HG02943 (cell line): ENCODE results near the gene HCFC1.

Source experiments
- ATAC-seq: cut with Tn5 transposase; IDR thresholded peaks from one replicate; pipeline ENCODE4 v1.9.1; 2021; ENCODE audit warnings: mild to moderate bottlenecking, low read depth, moderate library complexity; ENCODE audit not compliant: unreplicated experiment

HCFC1 gene

DNA sequence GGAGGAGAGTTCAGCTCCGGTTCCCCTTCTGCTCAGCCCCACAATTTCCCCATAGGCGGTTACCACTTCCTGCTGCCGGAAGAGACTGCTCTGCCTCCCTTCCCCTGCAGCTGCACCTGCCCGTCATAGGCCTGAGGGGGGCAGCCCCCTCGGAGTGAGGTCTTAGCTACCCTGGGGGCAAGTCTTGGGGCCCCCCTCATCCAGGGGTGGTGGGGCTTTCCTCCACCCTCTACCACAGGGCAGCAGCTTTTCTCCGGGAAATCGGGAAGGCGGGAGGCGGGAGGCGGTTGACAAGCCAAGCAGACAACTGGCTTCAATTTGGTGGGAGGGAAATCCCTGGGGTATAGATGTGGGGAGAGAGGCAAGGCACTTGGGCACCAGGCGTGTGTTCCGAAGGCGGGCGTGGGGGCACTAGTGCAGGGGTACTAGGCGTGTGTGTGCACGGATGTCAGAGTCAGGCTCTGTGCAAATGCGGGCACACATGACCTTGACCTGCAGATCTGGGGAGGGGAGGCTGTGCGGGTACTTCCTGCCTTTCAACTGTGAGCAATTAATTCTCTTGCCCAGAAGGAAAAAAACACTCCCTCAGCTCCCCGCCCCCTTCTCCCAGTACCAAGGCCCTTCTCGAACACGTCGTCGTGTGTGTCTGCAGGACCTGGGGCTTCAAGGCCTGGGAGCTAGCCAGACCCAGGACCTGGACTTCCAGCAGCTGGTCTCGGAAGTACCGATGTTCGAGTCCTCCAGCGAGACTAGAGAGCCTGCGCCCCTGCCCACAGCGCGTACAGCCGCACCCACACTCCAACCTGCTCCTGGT lies 44.6 kb downstream of the HCFC1 start:
- ATAC-seq: peak; percentile 36

DNA sequence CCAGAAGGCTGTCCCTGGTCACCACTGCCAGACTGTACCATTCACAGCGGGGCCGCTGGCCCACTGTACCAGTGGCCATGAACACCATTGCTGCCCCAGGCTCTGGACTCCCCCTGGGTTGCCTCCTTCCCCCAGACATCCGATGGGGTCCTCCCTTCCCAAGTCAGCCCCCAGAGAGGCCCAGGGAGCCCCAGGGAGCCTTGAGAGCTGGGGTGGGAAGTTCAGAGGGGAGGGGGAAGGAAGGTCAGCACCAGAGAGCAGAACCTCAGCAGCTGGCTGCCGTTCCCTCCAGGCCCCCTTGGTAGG lies 45.1 kb downstream of the HCFC1 start:
- ATAC-seq: no peak

DNA sequence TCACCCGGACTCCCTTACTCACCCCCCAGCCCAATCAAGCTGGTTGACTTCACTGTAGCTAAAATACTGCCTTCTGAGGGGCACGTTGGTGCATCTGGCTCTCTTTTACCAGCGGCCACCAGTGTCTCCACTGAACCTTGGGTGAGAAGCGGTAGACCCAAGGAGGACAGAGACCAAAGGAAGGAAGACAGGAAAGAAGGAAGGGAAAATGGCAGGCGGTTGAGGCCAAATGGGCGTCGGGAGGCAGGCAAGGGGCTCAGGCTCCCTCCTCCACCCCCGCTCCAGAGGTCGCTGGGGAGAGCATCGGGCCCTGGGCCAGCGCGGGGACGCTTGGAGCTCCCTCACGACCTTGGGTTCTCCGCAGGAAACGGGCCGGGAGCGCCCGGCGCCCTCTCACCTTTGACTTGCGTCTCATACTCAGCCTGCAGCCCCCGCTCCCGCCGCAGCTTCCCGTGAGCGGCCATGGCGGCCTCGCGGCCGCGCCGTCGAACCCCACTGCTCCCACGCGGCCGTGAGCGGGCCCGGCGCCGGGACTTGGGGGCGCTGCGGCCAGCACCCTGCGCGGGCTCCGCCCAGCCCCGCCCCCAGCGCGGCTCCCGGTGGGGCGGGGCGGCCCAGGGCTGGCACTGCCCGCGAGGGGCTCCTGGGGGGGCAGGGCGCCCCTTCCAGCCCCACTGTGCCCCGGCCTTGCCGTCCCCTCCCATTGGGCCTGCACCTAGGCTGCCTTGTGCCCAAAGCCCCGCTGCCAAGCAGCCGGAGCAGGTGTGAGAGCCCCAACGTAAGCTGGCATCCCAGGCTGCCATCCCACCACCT lies 45.7 kb downstream of the HCFC1 start, which contains the start of gene ARHGAP4:
ARHGAP4 (minus strand) TSS at position 526 of the 813 bp plus-strand sequence; CDS start at position 464, 62 bp downstream.
- ATAC-seq: no peak

DNA sequence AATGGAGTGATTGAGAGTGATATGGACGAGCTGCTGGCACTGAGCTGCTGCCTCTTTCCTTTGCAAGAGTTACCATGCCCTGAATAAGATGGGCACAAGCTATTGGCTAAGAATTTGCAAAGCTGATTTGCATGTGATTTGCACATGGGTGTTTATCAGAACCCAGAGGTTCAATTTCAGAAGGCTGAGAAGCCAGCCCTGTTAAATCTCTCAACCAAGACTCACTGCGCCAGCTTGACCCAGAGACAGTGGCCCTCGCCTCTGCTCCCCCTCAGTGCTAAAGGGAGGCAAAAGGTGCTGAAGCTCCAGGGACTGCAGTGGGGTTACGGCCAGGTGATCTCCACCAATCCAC lies 46.3 kb downstream of the HCFC1 start:
- no peak for ATAC-seq

DNA sequence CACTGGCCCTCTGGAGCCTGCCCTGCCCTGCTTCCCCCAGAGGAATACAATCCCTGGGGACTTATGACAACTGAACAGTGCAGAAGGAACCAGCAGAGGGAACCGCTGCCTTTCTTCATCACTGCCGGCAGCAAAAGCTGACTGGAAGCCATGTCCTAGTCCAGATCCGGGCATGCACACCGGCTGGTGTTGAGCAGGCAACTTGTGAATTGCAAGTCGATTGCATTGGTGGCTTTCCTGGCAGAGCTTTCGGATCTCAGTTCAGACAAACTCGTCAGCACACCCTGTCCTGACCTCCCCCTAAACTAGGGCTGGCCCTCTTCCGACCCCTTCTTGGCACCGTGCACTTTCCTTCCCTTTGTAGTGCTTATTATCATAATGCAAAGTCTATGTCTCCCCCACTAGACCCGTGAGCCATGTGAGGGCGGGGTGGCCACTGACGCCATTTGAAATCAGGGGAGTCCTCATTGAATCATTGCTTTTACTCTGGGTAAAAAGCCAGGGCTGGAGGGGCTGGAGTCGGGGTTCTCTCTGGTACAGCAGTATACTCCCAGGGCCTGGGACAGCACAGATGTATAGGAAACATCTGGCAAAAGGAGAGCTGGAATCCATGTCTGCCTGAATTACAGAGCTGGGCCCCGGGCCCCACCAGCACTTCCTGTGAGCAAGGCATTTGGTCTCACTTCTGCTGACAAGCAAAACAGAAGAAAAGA lies 47.3 kb downstream of the HCFC1 start:
- no peak for ATAC-seq

DNA sequence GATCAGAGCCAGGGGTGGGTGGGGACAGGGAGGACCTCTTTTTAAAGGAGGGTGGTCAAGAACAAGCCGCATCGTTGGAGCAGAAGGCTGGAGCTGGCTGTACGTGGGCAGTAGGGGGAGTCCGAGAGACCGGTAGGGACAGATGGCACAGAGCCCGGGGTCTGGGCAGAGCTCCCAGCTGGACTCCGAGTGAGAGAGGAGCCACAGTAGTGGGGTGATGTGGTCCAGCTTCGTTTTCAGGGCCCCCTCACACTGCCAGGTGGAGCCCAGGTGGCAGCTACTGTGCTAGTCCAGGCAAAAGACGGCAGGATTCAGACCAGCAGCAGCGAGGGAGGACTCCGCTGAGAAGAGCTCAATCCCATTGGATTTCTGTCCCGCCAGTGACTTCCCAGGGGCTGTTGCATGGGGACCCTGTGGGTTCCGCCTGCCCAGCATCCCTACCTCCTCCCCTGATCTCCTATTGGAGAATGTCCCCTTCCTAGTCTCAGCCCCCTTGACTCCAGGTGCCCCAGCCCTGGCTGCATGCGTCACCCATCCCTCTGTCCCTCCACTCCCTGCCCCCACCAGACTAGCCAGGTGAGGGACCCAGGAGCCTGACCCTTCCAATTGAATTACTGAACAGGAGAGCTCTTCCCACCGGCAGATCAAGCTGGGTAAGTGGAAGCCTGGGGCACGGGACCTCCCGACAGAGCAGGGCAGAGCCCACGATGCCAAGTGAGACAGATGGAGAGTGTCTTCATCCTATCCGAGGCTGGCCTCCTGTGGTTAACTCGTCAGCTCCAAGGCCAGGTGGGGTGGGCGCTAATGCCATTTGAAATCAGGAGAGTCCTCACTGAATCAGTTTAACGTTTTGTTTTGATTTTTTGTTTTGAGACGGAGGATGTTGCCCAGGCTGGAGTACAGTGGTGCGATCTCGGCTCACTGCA lies 48.4 kb downstream of the HCFC1 start:
- ATAC-seq: no peak

DNA sequence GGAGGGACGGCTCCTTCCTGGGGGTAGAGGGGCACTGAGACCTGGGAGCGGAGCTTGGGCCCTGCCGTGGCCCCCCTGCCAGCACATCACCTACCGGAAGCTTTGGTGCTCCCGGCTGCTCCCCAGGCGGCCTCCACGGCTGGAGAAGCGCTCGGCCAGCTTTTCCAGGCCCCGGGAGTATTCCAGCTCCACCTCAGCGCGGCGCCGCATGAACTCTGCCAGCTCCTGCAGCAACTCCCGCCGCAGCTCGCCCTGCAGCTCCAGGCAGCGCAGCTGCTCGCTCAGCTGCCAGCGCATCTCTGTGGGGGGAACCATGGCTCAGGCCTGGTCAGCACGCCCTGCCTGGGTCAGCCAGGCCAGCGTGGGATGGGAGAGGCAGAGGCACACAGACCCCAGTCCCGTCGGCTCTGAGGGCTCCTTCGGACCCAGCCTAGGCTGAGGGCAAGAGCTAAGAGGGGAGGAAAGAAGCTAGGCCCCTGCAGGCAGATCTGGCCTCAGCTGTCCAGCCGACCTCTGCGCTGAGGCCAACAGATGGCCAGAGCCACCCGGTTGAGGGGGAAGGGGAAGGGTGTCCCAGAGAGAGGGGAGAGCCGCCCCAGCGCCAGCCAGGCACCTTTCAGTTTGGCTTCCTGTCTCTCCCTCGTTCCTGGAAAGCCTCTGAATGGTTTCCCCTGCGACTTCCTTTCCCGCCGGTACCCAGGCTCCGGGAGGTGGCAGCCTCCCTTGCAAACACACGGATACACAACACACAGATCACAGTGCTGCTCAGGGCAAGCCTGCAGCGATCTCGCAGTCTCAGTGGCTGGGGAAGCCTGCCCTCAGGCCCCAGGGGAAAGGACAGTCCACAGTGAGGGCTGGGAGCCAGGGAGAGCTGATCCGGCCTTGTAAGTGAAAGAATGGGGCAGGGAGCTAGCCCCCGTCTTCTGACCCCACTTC lies 49.8 kb downstream of the HCFC1 start:
- ATAC-seq: no peak

DNA sequence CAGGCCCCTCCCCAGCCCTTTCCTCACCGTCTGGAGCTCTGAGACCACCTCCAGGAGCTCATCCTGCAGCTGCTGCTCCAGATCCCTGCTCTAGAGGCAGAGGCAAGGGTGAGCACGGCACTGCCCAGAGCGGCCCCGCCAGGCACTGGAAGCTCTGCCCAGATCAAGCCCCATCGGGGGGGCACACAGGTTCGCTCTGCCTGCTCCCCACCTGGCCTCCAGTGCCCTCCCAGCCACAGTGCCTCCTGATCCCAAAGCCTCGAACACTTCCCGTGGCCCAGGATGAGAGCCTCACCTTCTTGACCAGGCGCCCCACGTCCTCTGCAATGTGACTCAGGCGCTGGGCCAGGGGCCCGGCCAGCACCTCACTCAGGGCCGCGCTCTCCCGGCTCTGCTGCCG lies 50.5 kb downstream of the HCFC1 start:
- ATAC-seq: no peak

DNA sequence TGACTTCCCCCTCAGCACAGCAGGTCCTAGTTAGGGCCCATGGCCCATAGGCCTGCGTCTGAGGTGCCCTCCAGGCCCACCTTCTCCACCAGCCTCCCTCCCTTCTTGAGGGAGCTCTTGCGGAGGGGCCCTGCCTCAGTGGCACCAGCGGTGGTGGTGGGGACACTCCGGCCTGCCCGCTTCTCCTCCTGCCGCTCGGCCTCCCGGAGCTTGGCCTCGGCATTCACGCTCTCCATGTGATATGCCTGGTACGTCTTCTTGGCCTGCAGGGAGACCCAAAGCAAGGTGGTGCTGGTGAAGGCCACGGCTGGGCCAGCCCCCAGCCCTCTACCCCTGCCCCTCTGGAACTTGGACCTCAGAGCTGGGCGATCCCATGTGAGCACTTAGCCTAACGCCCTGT lies 51.1 kb downstream of the HCFC1 start:
- ATAC-seq: no peak

DNA sequence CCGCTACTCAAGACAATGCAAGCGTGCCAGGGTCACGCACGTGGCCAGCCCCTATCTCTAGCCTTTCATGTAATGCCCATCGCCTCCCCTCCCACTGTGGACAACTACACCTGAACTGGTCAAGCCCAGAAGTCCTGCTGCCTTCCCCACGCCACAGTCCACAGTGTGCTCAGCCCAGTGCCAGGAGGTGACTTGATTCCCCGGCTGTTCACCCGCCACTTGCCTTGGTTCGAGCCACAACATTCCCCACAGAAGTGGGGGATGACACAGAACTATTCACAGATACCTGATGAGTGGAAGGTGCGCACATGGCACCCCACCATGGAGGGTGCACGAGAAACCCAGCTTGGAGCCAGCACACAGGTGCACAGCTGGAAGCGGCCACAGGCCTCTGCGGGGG lies 52.3 kb downstream of the HCFC1 start:
- ATAC-seq: no peak

DNA sequence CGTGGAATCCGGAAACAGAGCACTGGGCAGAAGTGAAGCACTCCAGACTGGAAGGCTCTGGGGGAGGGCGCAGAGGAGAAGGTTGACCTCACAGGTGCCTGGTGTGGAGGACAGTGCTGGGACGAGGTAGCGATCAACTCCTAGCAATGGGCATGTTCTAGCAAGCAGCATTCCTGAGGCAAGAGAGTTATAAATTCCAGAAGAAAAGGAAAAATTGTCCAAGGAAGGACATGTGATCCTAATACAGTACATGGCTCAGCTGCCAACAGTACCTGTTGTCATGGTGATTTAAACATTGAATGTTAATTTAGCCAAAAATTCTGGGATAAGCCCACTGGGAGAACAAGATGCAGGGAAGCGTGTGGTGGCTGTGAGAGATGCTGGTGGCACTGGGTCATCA lies 53.7 kb downstream of the HCFC1 start:
- no peak for ATAC-seq

DNA sequence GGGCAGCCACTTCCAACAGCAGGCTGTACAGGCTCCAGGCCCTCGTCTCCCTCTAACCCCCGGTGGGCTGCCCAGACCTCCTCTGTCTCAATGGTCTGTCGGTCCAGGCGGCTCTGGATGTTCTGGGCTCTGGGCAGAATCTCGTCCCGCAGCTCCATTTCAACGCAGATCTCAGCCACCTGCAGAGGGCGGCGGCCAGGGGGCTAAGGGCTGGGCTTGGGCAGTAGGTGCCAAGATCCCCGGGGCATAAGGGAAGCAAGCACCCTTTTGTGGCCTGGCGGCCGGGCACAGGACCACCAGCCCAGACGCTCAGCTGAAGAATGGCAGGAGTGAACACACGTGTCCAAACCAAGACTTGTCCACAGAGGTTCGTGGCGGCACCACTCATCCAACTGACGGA lies 57.9 kb downstream of the HCFC1 start:
- ATAC-seq: no peak

DNA sequence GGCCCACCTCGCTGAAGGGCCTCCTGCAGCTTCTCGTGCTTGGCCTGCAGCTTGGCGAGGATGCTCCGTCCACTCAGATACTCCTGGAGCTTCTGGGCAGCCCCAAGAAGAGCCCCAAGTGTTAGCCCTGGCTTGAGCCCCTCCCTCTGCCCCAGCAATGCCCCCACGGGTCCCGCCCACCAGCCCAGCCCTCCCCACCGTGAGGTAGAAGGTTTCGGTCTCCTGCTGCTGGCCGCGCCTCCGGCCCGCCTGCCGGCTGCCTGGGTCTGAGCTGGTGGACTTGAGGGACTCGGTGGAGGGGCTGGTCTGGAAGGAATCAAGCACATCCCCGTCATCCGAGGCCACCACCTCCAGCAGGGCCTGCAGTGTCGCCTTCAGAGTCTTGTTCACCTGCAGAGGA lies 58.4 kb downstream of the HCFC1 start:
- no peak for ATAC-seq

DNA sequence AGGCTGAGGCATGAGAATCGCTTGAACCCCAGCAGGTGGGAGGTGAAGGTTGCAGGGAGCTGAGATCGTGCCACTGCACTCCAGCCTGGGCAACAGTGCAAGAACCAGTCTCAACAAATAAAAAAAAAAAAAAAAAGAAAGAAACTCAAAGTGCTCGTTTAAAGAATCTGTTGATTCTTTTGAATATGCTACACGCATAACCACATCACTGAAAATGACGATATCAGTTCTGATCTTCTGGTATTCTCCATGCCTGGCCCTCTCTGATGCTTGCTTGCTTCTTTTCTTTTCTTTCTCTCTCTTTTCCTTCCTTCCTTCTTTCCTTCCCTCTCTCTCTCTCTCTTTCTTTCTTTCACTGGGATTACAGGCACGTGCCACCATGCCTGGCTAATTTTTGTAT lies 59.8 kb downstream of the HCFC1 start:
- ATAC-seq: no peak

DNA sequence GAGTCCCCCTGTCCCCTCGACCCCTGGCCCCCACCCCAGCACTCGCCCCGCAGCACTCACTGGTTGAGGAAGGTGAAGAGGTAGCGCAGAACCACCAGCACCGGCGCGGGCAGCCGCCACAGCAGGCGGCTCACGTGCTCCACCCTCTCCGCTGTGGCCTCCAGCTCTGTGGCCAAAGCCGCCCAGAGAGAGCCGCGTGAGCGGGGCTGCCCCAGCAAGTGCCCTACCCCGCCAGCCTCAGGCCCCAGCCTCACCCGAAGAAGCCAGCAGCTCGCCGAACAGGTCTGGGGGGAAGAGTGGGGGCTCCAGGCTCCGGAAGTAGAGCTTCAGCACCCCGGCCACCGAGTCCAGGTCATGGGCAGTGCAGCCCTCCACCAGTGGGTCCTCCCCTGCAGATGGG lies 61.2 kb downstream of the HCFC1 start:
- no peak for ATAC-seq

DNA sequence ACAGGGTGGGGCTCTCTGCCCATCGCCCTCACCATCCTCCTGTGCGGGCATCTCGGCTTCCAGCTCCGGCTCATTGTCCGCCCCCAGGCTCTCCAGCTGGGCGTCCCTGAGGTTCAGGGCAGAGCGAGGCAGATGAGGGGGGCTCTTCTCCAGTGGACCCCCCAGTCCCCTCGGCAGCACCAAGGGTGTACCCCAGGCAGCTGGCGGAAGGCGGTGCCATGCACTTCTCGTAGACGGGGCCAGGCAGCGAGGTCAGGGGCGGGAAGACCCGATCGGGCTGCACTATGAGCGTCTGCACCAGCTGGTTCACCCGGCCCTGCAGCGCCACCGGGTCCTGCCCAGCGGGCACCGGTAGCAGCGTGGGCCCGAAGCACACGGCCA lies 61.6 kb downstream of the HCFC1 start:
- no peak for ATAC-seq

DNA sequence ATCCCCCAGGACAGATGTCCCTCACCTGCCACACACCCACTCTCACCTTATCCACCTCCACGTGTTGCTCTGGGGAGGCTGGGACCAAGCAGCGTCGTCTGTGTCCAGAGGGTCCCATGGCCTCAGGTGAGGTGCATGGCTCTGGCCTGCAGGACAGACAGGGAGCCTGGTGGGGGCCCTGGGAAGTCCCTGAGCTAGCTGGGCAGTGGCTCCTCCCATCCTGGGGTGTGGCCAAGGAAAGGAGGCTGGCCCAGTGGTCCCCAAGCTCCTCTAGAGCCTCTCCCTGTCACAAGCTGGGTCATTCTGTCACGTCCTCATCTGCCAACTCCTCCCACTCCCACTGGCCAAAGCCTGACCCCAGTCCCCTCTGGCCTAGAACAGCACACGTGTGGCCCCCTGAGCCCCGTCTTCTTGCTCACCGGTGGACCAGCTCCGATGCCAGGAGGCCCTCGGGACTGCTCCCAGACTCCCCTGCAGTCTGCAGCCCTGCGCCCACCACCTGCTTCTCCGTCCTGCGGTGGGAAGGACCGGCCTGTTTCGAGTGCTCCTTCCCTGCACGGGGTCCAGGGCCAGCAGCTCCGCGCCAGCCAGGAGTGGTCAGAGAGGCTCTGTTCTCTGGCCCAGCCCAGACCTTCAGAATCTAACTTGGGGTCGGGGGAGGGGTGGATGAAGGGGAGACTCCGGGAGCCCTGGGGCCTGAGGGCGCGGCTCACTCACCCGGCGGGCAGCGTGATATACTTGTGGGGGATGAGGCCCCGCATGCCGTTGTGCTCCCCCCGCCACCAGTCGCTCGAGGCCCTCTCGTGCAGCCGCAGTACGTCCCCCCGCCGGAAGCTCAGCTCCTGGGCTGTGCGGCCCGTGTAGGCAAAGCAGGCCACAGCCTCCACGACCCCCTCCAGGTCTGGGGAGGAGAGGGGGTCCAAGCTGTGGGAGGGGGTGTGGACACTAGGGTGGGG lies 62.3 kb downstream of the HCFC1 start:
- no peak for ATAC-seq

DNA sequence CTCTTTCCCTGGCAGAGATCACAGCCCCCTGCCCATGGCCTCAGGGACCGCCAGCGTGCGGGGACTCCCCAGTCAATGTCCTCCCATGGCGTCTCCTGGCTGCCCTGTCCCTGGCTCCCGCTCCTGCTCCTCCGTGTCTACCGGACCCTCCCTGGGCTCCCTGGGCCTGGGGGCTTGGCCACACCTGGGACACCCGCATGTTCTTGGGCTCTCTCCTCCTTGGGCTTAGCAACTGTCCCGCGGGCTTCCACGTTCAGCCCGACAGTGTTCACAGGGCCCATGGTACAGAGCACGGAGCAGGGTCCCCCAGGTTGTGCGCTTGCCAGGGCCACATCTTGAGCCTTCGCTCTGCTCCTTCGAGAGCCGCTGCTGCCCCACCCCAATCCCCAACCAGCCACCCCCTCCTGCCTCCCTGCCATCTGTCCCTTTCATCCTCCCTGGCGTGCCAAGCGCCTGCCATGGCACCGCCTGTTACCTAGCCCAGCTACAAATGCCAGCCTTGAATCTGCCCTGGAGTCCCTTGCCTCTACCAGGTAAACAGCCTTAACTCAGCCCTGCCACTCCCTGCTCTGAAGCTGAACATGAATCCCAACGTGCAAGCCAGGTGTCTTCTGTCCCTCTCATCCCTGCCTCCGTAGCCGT lies 63.3 kb downstream of the HCFC1 start:
- ATAC-seq: no peak
